ENCODE results near the gene ABCC6. TPM values are rescaled to one million over a fixed set of nuclear protein-coding genes. Genes with fewer than 3 reads are reported as not detected.

ABCC6 gene
- total and polyA plus RNA-seq, 8 donors, result 10.8 to 30.6 (median 15.7) TPM

GRCh38 chr16:16102738-16103137 lies 120.6 kb downstream of the ABCC6 start:
- no peak for FAIRE-seq
- TF ChIP-seq CTCF (IDR thresholded peaks at IDR 0.05), result no peak
- intact Hi-C loops (cut with DNase I), result no loop called here
- Histone ChIP-seq H3K27ac (no peak overlapping the region), H3K9me3 (no peaks in the 10 kb centered on the region), H3K27me3 (no peaks in the 10 kb centered on the region), H3K4me3 (no peak overlapping the region), H3K4me1 (peaks cover 8 to 12% (median 11%) of the 10 kb centered on the region in 3 donors), H3K36me3 (no peaks in the 10 kb centered on the region)
- 58% methylated on average over 4 of the region's 4 CpGs for WGBS, 2 donors
- peak in 1 of 6 donors; percentile 8 for DNase-seq
- peak in 2 of 4 donors; percentile 49 to 55 for ATAC-seq

GRCh38 chr16:16101585-16101984 lies 121.7 kb downstream of the ABCC6 start:
- Histone ChIP-seq H3K9me3 (no peaks in the 10 kb centered on the region), H3K36me3 (no peaks in the 10 kb centered on the region), H3K4me3 (no peak overlapping the region), H3K27ac (no peak overlapping the region), H3K4me1 (peaks cover 14 to 18% (median 16%) of the 10 kb centered on the region in 3 donors), H3K27me3 (no peaks in the 10 kb centered on the region)
- 57 to 61% methylated on average over 5 of the region's 5 CpGs for WGBS, 2 donors
- TF ChIP-seq CTCF (IDR thresholded peaks at IDR 0.05), result no peak
- intact Hi-C loops (cut with DNase I), result no loop called here
- FAIRE-seq, result no peak
- DNase-seq, result peak in 1 of 6 donors; percentile 13
- ATAC-seq, result no peak

- intact Hi-C loops (cut with DNase I), result no loop called here
- no peaks in the 10 kb centered on the region for H3K36me3 ChIP-seq
- TF ChIP-seq CTCF (IDR thresholded peaks at IDR 0.05), result no peak
- DNase-seq, result peak in 1 of 6 donors; percentile 3
- no peak for FAIRE-seq
- no peak for ATAC-seq
- no peaks in the 10 kb centered on the region for H3K27me3 ChIP-seq
- H3K4me3 ChIP-seq, result no peak overlapping the region
- H3K27ac ChIP-seq, result no peak overlapping the region
- H3K4me1 ChIP-seq, result peaks cover 19 to 25% (median 21%) of the 10 kb centered on the region in 3 donors
- WGBS, 2 donors, result 83% methylated on average over 8 of the region's 8 CpGs
- no peaks in the 10 kb centered on the region for H3K9me3 ChIP-seq
Measured at GRCh38 chr16:16100631-16101030, 122.7 kb downstream of the ABCC6 start.

- no peak for FAIRE-seq
- H3K9me3 ChIP-seq, result no peaks in the 10 kb centered on the region
- WGBS, 2 donors, result 43 to 52% methylated on average over 4 of the region's 4 CpGs
- ATAC-seq, result peak; percentile 49 to 79 (median 74)
- peak overlapping the region in 3 of 4 donors; percentile 20 to 47 (median 43) for H3K27ac ChIP-seq
- H3K36me3 ChIP-seq, result no peaks in the 10 kb centered on the region
- H3K27me3 ChIP-seq, result no peaks in the 10 kb centered on the region
- peak in 1 of 6 donors; percentile 26 for DNase-seq
- intact Hi-C loops (cut with DNase I), result no loop called here
- TF ChIP-seq CTCF (IDR thresholded peaks at IDR 0.05), result no peak
- H3K4me1 ChIP-seq, result peaks cover 19 to 25% (median 21%) of the 10 kb centered on the region in 3 donors
- H3K4me3 ChIP-seq, result no peak overlapping the region
Measured at GRCh38 chr16:16099320-16099719, 124.0 kb downstream of the ABCC6 start.

Other genes starting within 250 kb of the ABCC6 start
- gene NOMO3, start 9.0 kb upstream of the ABCC6 start, total RNA-seq, result 100 to 1,000 TPM in 3 of 6 donors, 10 to 100 TPM in 3; 45.5 to 121 (median 85.2) TPM
- gene NOMO3, start 9.0 kb upstream of the ABCC6 start, polyA plus RNA-seq, result 10 to 100 TPM; 30.6 to 30.8 TPM
- gene NPIPA7, start 155.6 kb upstream of the ABCC6 start, total RNA-seq, result 1 to 10 TPM; 1.6 to 6.6 (median 3.8) TPM
- 10 to 100 TPM; 35.4 to 47.1 TPM for gene NPIPA7, start 155.6 kb upstream of the ABCC6 start, polyA plus RNA-seq

All from pancreas (tissue), 10 donors.